ENCODE results near the gene SULT2B1.
"Not testable (repeated sequence)": the region's sequence is repeated elsewhere in the genome, so short reads cannot be mapped to it uniquely, and the experiment has no call there.

The SULT2B1 gene

GRCh38 chr19:48618916-48619691, 67.1 kb downstream of the SULT2B1 start, which contains the start of the genes RPL18 and SPHK2:
TSS of gene RPL18 (minus strand) at chr19:48619178. CDS start at chr19:48619143, 35 bp downstream.
TSS of gene SPHK2 (plus strand) at chr19:48619506. CDS start at chr19:48620515, 1,009 bp downstream.
- DNase-seq (ENCODE audit: low read depth) = peak; percentile 99

- DNase-seq (ENCODE audit: low read depth) = no peak
Measured at GRCh38 chr19:48619692-48620585, 68.0 kb downstream of the SULT2B1 start.

DNA sequence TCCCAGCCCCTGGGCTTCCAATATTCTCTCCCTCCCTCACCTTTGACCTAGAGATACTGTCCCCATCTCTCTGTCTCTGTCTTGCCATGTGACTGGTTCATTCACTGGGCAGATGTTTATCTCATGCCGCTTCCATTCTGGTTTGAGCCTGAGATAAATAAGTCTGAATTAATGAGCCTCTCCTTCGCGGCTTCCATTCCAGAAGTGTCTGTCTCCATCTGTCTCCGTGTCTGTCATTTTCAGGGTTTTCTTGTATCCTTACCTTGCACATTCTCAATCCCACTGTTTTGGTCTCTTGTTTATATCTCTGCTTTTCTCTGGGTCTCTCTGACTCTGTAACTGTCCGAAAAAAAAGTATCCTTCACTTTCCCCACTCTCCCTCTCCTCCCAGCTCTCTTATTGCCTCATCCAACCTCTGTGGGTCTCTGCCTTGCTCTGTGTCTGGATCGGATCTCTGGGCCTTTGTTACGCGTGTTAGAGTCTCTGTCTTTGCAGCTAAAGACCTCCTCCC, 71.6 kb downstream of the SULT2B1 start:
- no peak for DNase-seq (ENCODE audit: low read depth)

DNA sequence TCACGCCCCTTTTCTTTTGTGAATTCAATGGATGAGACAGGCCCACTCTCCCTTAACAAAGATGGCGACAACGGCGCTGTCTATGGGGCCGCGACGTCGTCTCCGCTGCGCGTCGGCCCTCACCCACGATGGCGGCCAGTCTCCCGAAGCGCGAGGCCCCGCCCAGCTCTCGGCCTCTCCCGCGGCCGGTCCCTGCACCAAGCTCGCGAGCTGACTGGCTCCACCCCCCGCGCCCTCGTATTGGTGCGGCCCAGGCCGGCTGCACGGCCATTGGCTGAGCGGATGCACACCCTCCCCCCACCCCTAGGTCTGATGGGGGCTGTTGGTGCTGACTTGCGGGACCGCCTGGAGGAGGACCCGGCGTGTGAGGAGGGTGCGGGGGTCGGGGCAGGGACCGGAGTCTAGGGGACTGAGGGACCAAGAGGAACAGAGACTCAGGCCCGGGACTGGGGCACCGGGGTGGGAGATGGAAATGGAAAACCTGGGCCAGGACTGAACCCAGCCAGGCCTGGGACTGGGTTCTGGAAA, 72.2 kb downstream of the SULT2B1 start:
- peak; percentile 80 for DNase-seq (ENCODE audit: low read depth)

GRCh38 chr19:48624791-48625723, 73.1 kb downstream of the SULT2B1 start:
- no peak for DNase-seq (ENCODE audit: low read depth)

- DNase-seq (ENCODE audit: low read depth) = no peak
Measured at GRCh38 chr19:48625891-48626327, 73.9 kb downstream of the SULT2B1 start.

- DNase-seq (ENCODE audit: low read depth) = no peak
Measured at GRCh38 chr19:48627201-48627864, 75.4 kb downstream of the SULT2B1 start.

GRCh38 chr19:48627865-48628314, 75.9 kb downstream of the SULT2B1 start:
- no peak for DNase-seq (ENCODE audit: low read depth)

DNA sequence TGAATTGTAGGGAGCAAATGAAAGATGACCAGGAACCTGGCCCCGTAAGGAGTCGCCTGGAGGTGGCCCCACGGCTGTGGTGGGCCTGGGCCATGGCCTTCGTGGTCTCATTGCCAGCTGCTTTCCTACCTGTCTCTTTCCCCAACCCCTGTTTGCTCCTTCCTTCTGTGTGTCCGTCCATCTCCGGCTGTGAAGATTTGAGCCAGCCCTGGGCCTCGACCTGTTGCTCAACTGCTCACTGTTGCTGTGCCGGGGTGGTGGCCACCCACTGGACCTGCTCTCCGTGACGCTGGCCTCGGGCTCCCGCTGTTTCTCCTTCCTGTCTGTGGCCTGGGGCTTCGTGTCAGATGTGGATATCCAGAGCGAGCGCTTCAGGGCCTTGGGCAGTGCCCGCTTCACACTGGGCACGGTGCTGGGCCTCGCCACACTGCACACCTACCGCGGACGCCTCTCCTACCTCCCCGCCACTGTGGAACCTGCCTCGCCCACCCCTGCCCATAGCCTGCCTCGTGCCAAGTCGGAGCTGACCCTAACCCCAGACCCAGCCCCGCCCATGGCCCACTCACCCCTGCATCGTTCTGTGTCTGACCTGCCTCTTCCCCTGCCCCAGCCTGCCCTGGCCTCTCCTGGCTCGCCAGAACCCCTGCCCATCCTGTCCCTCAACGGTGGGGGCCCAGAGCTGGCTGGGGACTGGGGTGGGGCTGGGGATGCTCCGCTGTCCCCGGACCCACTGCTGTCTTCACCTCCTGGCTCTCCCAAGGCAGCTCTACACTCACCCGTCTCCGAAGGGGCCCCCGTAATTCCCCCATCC, 76.7 kb downstream of the SULT2B1 start:
- no peak for DNase-seq (ENCODE audit: low read depth)

DNA sequence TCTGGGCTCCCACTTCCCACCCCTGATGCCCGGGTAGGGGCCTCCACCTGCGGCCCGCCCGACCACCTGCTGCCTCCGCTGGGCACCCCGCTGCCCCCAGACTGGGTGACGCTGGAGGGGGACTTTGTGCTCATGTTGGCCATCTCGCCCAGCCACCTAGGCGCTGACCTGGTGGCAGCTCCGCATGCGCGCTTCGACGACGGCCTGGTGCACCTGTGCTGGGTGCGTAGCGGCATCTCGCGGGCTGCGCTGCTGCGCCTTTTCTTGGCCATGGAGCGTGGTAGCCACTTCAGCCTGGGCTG, 77.3 kb downstream of the SULT2B1 start:
- DNase-seq (ENCODE audit: low read depth) = no peak

GRCh38 chr19:48629599-48630295, 77.8 kb downstream of the SULT2B1 start:
- DNase-seq (ENCODE audit: low read depth) = no peak

- no peak for DNase-seq (ENCODE audit: low read depth)
Measured at GRCh38 chr19:48630296-48631063, 78.5 kb downstream of the SULT2B1 start.

DNA sequence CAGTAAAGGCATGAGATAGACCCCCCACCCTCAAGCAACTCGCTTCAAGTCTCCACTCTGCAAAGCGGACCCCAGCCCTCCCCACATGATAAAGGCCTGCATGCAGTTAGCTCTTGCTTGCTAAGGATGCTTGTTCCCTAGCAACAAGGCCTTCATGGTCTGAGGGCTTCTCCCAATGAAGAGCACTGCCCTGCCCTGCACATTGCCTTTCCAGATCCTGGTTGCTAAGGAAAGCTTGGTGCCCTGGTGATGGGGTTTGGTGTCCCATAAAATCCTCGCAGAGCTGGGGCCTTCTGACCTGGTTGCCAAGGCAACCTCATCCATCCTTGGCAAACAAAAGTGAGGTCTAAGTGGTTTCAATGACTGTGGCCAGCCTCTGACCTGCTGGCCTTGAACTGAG, 79.3 kb downstream of the SULT2B1 start:
- no peak for DNase-seq (ENCODE audit: low read depth)

- not testable (repeated sequence) for DNase-seq (ENCODE audit: low read depth)
Measured at GRCh38 chr19:48632286-48632685, 80.3 kb downstream of the SULT2B1 start.

GRCh38 chr19:48632692-48633147, 80.7 kb downstream of the SULT2B1 start:
- no peak for DNase-seq (ENCODE audit: low read depth)

- no peak for DNase-seq (ENCODE audit: low read depth)
Measured at GRCh38 chr19:48633148-48634035, 81.4 kb downstream of the SULT2B1 start.

- DNase-seq (ENCODE audit: low read depth) = no peak
Measured at GRCh38 chr19:48634036-48634342, 82.0 kb downstream of the SULT2B1 start.

Data from GM04503 (cell line).